T follicular helper cell (primary cell): Measurements from ENCODE around the gene COL15A1.
A peak's percentile ranks its signal among the peaks of the same experiment; 100 is the strongest.
"Not testable (repeated sequence)": the region's sequence is repeated elsewhere in the genome, so short reads cannot be mapped to it uniquely, and the experiment has no call there.

ENCODE experiments used
- DNase-seq: peaks from one replicate; pipeline ENCODE4 v3.0.0-alpha.2; 2020; ENCODE audit warnings: low read depth

The COL15A1 gene

DNA sequence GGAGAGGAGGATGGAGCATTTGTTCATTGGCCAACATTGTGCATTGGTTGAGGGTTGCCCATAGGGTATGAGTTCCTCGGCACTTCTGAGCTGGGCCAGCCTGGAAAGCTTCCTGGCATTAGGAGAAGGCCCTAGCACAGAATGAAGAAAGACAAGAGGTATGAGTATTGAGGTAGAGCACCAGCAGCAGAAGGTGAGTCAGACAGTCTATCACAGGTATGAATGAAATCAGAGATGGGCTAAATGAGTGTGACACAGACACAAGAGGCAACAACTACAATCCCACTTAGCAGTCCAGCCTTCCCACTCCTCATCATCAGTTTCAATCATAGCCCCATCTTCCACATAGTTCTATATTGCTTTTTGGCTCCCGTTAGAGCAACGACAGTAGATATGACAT lies 135.8 kb downstream of the COL15A1 start:
- no peak for DNase-seq

DNA sequence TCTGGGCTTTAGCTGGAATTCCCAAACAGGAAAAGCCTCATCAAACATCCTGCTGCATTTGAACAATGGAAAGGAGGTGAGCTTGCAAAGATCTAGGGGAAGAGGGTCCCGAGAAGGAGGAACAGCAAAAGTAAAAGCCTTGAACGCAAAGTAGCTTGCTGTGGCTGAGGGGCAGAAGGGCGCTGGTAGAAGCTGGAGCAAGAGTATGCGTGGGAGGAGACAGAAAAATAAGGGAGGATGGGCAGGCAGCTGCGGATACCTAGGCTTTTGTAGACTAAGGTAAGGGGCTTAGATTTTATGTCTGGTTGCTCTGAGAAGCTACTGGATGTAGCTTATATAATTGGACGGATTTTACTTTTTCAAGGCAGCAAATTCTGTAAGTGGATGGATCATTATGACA lies 139.3 kb downstream of the COL15A1 start:
- DNase-seq, result no peak

DNA sequence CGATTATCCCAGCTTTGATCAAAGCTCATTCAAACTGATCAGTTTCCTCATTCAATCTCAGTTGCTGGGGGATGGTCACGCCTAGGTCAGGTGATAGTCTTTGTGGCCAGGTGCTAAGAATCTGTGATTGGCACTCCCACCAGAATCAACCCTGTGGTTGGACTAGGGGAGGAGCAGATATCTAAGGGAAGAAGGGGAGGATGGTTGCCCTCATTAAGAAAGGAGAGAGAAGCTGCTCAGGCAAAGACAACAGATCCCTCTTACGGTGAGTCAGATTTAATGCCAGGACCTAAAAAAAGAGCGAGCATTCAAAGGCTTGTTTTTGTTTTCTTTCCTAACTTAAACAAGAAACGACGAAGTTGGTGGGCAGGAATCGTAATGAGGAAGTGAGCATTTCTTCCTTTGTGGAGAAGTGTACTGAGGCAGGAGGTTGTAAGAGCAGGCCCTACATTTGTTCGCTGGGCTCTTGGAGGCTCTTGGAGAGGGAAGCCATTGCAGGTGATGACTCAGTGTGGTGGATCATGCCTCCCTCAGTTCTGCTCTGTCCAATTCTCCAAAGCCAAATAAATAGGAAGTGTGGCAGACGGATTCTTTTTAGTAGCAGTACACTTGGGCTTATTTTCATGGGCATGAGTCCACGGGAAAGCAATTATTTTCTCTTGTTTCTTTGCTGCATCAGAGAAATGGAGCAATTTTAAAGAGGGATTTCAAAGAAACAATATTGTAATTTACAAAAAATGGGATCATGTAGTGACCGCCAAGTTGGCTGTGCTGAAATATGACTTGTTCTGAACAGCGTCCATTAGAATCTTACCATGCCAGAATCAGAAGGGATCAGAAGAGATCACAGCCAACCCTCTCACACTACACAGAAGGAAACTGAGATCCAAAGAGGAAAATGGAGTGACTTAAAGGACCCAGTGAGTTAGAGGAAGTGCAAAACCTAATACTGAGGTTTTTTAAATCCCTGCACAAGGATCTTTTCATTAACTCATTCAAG lies 142.5 kb downstream of the COL15A1 start:
- DNase-seq, result no peak

DNA sequence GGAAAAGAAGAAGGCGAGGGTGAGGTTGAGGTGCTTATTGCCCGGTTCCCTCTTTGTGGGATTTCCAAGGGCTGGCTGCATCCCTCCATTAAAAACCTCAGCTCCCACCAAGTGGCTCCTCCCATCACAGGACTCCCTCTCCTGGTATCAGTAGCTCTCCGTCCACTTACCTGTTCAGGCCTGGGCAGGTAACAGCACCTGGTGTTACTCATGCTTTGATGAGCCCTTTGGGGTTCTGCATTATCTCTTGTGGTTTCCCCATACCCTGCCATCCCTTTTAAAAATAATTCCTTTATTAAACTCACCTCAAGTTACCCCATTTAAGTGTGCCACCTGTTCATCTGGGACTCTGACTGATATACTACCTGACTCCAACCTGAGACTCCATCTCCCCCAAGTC lies 143.8 kb downstream of the COL15A1 start:
- DNase-seq, result no peak

DNA sequence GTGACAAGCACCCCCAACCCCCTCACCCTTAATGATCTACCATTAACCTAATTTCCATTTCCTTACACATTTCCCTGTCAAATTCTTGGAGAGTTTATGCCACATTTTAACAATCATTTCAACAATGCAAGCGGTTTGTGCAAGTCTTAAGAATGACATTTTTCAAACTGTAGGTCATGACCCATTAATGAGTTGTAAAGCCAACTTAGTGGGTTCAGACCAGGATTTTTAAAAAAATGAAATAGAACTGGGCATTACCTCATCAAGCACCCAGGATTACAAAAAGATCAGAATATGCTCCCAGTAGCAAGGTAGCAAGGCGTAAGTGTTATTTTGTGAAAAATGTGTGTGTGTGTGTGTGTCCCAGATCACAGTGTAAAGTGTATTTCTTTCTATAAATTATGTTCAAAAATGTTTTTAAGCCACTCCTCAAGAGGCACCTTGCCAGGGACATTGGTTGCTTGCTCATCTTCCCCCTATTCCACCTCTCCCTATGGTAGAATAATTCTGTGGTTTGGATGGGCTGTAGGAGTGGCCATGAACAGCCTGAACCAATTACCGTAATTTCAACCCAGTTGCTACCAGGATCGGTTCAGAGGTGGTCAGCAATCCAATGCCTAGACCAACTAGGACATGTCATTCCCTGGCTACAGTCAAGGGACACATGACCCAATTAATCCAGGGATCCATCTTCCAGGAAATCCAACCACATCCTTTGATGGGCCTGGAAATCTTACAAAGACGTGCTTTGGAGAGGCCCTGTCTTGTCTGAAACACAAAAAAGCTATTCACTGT lies 146.8 kb downstream of the COL15A1 start:
- no peak for DNase-seq

DNA sequence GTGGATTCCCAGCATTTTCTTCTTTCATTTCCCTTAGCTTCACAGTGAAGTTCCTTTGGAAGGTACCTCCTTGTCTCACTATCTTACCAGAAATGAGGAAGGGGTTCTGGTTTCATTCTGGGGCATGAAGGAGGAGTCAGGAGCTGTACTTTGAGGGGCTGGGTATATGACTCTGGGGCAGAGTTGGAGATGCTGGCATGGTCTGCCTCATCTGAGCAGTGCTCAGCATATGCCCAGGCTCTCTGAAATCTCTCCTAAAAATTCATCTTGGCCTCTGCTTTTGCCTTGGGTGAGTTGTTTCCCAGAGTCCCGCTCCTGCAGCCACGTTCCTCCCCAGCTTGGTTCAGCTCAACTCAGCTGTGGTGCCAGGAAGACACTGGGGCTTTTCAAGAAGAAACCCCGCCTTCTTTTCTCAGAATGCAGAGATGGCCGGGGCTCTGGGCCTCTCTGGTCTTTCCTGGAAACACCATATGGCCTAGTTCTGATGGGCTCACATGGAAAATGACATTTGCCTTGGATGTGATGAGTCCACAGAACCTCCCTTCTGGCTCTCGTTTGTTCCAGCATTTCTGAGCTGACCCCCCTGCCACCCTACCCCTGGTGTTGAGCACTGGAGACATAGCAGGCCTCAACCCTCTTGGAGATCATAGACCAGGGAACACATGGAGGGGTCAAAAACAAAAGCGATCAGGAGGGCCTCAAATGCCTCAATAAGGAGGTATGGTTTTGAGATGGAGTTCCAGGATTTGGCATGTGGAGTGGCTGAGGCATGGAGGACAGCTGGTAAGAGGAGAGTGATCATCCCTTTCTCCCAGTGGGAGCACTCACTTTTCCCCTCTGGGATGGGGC lies 149.2 kb downstream of the COL15A1 start:
- DNase-seq, result no peak

DNA sequence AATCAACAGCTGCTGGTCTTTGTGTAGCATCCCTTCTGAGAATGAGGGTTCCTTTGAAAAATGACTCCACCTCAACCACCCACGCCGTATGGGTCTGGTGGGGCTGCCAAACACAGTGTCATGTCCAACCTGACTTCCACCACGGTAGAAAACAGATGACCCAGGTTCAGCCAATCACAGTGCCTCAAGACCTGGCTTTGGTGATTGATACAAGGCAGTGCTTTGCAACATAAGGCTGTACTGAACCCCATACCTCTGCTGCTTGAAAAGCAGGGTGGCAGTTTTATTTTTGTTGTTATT lies 149.7 kb downstream of the COL15A1 start:
- DNase-seq, result no peak

DNA sequence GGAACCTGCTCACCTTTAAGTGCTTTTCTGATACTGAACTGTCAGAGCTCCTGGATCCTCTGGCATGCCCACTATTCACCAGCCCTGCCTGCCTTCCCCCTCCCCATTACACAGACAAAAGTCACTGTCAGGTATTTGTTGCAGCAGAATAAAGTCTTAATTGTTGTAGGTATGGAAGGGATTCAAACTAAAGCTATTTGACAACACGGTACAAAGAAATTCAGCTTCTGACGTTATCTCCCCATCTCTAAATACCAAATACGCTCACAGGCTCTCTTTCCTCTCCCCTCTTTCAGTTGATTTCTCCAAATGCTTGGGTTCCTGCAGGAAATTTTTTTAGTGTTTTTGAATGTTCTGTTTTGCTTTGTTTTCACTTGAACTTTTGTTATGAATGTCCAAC lies 151.9 kb downstream of the COL15A1 start:
- DNase-seq, result no peak

DNA sequence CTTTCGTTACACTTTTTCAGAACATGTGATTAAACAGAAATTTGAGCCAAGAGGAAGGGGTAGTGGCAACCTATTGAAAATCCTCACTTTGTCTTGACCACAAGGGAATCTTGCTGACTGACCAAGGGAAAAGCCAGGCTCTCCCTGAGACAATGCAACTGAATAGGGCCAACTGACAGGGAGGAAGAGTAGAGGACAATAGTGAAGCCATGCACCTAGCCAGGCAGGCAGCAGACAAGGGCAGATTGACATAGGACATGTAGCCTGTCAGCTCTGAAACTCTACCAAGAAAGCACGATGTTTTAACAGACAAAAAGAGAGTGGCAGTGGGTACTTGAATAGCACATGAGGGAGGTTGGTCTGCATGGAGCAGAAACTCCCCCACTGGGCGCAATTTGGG lies 152.7 kb downstream of the COL15A1 start:
- DNase-seq, result no peak

DNA sequence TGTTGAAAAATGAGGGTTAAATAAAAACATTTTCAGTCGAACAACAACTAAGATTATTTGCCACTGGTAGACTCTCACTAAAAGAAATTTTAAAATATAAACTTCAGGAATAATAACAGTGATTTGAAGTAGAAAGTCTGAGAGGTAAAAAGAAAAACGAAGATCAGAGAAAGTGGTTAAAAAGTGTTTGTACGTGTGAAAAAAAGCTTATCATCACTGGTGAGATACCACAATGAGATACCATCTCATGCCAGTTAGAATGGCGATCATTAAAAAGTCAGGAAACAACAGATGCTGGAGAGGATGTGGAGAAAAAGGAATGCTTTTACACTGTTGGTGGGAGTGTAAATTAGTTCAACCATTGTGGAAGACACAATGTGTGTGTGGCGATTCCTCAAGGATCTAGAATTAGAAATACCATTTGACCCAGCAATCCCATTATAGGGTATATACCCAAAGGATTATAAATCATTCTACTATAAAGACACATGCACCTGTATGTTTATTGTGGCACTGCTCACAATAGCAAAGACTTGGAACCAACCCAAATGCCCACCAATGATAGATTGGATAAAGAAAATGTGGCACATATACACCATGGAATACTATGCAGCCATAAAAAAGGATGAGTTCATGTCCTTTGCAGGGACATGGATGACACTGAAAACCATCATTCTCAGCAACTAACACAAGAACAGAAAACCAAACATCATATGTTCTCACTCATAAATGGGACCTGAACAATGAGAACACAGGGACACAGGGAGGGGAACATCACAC lies 156.3 kb downstream of the COL15A1 start:
- DNase-seq, result not testable (repeated sequence)

DNA sequence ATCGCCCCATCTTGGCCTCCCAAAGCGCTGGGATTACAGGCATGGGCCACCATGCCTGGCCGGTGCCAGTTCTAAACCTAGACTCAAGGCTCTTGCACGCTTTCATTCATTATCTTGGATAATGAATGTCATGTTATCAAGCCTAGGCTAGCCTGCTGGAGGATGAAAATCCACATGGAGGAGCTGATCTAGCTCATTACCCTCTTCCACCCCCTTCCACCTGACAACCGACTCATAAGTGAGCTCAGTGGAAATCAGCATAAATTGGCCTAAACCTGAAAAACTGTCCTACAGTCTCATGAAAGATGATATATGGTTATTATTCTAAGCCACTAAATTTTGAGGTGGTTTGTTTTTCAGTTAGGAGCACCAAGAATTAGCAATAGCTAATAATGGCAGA lies 157.6 kb downstream of the COL15A1 start:
- no peak for DNase-seq

DNA sequence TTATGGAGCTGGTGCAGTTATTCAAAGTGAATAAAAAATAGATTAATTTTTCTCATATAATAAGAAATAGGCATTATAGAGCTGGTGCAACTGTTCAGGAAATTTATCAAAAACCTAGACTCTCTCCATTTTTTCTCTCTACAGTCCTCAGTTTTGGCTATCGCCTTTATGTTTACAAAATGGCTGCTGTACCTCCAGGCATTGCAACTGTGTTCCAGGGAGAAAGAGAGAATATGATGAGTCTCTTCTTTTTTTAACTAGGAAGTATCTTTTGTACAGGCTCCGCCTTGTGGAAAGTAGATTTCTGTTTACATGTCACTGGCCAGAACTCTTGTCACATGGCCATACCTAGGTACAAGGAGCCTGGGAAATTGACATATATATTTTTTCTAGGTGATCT lies 158.1 kb downstream of the COL15A1 start:
- DNase-seq, result no peak

DNA sequence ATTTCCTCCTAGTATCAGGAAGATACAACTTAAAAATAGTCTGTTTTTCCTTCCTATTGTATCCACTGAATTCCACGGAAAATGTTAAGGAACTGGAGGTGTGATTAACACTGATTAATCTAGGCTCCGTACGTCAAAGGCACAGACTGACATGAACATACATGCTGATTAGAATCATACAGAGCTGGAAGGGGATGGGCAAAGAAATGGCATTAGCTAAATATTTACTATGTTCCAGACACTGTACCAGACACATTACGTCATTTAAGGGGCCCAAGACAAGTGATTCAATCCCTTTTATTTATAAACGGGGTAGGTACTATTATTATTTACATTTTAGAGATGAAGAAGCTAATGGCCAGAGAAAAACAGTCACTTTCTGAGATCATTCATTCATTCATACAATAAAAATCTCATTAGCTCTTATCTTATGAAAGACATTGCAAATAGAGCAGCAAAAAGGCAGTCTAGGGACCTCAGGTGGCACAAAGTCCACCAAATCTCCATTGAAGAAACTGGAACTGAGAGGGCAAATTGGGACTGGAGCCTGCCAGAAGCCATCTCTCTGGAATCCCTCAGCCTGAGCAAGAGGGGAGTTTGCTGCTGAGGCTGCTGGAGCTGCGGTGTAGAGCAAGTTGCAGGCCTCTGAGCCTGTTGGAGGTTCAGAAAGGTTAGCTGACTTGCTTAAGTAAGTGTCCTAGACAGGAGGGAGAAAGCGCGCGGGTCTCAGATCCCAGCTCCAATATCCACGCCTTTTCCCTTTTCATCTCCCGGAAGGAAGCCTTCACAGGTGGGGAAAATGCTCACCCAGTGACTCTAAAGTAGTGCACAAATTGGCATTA lies 159.6 kb downstream of the COL15A1 start:
- no peak for DNase-seq

DNA sequence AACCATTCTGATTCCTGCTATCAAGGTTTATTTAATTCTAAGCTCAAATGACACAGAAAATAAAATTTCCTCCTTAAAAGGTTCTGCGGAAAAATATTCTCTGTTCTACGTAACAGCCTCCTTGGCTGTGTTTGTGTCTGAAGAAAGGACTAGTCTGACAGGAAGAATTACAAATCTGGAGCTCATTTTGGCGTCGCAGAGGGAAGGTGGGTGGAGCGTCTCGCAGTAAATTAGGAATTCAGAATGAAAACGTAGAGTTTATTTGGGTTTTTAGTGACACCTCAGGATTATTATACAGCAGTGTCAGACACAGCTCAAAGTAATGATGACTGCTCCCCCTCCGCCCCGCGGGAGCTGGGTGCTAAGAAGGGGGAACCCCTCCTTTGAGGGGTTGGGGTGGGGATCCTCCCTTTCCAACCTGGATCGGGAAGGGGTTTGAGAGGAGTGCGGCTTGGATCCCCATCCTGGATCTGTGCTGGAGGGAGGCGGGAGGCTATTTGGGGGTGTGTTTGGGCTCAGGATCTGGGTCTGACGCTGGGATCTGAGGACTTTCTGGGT lies 160.3 kb downstream of the COL15A1 start:
- no peak for DNase-seq

DNA sequence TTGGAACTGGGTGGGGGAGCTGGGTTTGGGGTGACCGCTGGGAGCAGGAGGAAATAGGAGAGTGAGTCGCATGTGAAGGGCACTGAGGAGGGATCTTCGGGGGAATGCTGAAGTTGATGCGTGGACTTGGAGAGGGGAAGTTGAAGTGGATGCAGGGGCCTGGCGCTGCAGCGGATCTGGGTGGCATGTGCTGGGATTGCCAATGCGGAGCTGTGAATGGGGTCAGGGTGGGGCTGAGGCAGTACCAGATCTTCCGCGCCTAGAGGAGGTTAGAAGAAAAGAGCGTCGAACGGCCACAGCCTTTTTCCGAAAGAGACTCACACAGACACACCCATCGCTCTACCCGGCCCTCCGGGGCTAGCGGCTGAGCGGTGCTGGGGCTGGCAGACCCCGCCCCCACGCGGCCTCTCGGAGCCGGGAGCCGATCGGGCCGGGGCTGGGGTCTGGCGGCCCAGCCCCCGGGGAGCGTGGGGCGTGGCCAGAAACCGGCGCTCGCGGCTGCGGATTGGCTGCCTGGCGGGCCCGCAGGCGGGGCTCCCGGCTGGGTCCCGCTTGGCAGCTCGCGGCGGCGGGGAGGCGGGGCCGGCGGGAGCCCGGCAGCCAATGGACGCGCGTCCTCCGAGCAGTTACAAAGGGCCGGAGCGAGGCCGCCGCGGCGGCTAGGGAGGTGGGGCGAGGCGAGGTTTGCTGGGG lies 160.9 kb downstream of the COL15A1 start, which contains the start of gene TGFBR1:
Gene TGFBR1 (plus strand): TSS at position 655 of the 693 bp plus-strand sequence. CDS start 93 bp downstream, outside the sequence.
- DNase-seq, result peak; percentile 87

DNA sequence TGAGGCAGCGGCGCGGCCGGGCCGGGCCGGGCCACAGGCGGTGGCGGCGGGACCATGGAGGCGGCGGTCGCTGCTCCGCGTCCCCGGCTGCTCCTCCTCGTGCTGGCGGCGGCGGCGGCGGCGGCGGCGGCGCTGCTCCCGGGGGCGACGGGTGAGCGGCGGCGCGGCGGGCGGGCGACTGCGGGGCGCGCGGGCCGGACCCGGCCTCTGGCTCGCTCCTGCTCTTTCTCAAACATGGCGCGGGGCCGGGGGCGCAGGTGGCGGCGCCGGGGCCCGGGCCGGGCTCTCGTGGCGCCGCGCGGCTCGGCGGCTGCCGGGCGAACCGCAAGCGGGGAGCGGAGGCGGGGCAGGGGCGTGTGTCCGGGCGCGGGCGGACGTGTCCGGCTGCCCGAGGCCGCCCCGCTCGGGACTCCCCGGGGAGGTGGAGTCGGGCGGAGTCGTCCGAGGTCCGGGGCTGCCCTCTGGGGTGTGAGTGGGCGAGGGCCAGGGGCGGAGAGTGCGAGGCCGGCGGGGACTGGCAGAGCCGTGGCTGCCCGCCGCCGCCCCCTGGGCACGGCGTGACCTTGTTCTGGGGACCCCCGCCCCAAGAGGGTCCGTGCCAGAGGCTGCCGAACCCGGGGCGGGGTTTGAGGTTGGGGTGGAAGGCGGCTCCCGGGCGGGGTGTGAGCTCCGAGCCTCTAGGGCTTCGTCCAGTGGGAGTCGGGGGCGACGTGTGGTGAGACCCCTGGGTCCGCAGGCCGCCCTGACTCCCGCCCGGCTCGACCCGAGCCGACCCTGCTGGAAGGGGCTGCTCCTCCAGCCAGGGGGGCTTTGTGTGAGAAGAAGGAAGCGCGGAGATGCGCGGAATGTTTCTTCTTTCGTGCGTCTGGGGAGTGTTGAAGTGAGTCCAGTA lies 161.7 kb downstream of the COL15A1 start:
- DNase-seq, result no peak

DNA sequence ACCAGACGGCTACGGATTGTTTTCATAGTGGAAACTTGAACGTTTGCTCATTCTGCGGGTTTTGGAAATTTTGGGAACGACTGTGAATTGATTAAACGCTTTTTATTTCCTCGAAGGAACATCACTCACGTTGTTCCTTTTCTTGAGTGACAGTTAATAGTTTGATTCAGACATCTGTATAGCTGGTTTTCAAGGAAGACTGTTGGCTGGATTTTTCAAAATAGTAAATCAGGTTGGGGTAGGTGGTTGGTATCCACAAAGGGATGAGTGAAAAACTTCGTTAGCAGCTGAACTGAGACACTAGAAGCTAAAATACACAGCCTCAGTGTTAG lies 162.3 kb downstream of the COL15A1 start:
- DNase-seq, result no peak

DNA sequence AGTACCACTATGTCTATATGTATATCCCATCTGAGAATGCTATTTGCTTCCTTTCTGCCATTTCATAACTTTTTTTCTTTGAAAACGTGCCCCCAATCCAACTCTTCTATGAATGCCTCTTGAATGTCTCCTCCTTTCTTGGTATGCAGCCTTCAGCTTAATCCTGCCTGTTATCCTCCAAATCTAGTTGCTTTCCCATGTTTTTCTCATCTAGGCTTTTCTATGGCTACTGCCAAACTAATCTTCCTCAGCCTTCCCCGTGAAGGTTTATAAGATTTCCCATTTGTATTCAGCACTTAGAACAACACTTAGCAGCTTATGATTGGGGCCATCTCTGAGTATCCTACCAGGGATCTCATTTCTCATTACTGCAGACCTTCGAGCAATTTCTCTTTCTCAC lies 163.7 kb downstream of the COL15A1 start:
- DNase-seq, result no peak

DNA sequence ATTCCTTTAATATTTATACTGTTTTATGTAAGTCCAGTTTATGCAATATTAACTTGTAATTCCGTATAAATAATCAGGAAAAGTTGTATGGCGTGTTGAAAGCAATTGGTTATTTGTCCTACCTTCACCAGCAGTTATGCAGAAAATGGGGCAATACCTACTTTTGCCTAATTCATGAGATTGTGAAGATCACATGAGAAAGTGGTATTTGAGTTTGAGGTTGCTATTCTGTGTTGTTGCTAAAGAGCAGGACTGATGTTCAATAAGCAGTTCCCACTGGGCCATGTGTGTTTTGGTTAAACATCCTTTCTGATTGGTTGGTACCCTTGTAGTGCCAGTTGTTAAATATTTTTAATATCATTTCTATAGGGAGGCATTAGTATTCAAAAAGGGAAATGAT lies 164.4 kb downstream of the COL15A1 start:
- no peak for DNase-seq
